ENCODE measurements around the gene HERC3. TPM values are rescaled to one million over a fixed set of nuclear protein-coding genes. Genes with fewer than 3 reads are reported as not detected.

Gene HERC3
- total RNA-seq, 1 experiment from 2014 or later, result 5.5 TPM

DNA sequence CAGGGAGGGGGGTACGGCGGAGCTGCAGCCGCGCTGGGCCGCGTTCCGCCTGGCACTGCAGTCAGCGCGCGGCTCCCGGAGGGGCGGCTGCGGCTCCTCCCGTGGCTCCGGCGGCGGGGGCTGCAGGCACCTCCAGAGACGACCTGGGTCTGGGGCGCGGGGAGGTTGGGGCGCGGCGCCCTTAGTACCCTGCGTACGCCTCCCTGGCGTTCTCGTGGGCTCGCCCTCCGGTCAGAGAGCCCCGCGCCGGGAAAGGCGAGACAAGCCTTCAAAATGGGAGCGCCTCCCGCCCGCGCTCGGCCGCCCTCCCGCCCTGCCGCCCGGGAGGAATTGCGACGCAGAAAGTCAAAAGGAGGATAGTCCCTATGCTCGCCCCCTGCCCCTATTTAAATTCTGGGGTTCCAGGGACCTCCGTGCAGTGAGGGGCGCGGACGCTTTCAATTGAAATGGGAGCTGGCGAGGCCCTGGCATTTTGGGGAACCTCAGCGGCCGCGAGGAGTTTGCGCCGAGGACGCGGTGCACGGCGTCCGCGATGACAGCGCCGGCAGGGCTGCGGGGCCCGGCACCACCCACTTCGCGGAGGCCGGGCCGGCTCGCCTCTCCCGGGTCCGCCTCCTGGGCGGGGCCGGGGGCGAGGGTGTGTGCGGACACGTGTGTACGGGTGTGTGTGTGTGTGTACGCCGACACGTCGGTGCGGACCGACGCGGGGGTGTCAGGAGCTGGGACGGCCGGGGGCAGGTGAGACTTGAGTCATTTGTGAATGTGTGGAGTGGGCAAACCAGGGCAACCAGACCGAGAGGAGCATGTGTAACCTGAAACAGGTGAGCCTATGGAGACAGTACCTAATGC lies 544 bp downstream of the HERC3 start (continued):
- TF ChIP-seq, protein P1, sequence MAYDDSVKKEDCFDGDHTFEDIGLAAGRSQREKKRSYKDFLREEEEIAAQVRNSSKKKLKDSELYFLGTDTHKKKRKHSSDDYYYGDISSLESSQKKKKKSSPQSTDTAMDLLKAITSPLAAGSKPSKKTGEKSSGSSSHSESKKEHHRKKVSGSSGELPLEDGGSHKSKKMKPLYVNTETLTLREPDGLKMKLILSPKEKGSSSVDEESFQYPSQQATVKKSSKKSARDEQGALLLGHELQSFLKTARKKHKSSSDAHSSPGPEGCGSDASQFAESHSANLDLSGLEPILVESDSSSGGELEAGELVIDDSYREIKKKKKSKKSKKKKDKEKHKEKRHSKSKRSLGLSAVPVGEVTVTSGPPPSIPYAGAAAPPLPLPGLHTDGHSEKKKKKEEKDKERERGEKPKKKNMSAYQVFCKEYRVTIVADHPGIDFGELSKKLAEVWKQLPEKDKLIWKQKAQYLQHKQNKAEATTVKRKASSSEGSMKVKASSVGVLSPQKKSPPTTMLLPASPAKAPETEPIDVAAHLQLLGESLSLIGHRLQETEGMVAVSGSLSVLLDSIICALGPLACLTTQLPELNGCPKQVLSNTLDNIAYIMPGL (CRISPR knock-in tag; IDR thresholded peaks at IDR 0.05), result peak; percentile 56
- TF ChIP-seq, protein P2, sequence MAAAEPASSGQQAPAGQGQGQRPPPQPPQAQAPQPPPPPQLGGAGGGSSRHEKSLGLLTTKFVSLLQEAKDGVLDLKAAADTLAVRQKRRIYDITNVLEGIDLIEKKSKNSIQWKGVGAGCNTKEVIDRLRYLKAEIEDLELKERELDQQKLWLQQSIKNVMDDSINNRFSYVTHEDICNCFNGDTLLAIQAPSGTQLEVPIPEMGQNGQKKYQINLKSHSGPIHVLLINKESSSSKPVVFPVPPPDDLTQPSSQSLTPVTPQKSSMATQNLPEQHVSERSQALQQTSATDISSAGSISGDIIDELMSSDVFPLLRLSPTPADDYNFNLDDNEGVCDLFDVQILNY (CRISPR knock-in tag; IDR thresholded peaks at IDR 0.05), result no peak
- peak; percentile 30; the same call in 1 of the 2 replicates for TF ChIP-seq KAT7 (CRISPR knock-in tag; IDR thresholded peaks at IDR 0.05; ENCODE audit: borderline replicate concordance)
- no peak for TF ChIP-seq TCF7 (CRISPR knock-in tag; IDR thresholded peaks at IDR 0.05; ENCODE audit: low read depth)
- TF ChIP-seq, protein P3, sequence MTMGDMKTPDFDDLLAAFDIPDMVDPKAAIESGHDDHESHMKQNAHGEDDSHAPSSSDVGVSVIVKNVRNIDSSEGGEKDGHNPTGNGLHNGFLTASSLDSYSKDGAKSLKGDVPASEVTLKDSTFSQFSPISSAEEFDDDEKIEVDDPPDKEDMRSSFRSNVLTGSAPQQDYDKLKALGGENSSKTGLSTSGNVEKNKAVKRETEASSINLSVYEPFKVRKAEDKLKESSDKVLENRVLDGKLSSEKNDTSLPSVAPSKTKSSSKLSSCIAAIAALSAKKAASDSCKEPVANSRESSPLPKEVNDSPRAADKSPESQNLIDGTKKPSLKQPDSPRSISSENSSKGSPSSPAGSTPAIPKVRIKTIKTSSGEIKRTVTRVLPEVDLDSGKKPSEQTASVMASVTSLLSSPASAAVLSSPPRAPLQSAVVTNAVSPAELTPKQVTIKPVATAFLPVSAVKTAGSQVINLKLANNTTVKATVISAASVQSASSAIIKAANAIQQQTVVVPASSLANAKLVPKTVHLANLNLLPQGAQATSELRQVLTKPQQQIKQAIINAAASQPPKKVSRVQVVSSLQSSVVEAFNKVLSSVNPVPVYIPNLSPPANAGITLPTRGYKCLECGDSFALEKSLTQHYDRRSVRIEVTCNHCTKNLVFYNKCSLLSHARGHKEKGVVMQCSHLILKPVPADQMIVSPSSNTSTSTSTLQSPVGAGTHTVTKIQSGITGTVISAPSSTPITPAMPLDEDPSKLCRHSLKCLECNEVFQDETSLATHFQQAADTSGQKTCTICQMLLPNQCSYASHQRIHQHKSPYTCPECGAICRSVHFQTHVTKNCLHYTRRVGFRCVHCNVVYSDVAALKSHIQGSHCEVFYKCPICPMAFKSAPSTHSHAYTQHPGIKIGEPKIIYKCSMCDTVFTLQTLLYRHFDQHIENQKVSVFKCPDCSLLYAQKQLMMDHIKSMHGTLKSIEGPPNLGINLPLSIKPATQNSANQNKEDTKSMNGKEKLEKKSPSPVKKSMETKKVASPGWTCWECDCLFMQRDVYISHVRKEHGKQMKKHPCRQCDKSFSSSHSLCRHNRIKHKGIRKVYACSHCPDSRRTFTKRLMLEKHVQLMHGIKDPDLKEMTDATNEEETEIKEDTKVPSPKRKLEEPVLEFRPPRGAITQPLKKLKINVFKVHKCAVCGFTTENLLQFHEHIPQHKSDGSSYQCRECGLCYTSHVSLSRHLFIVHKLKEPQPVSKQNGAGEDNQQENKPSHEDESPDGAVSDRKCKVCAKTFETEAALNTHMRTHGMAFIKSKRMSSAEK (CRISPR knock-in tag; IDR thresholded peaks at IDR 0.05; ENCODE audit: borderline replicate concordance), result no peak
- TF ChIP-seq SMAD3 (CRISPR knock-in tag; IDR thresholded peaks at IDR 0.05; ENCODE audit: borderline replicate concordance), result no peak
- no peak for TF ChIP-seq CBFB (CRISPR knock-in tag; IDR thresholded peaks at IDR 0.05; ENCODE audit: low read depth)
- TF ChIP-seq SOX15 (CRISPR knock-in tag; IDR thresholded peaks at IDR 0.05), result no peak
- no peak for TF ChIP-seq SMAD4 (CRISPR knock-in tag; IDR thresholded peaks at IDR 0.05)
- TF ChIP-seq, protein P4, sequence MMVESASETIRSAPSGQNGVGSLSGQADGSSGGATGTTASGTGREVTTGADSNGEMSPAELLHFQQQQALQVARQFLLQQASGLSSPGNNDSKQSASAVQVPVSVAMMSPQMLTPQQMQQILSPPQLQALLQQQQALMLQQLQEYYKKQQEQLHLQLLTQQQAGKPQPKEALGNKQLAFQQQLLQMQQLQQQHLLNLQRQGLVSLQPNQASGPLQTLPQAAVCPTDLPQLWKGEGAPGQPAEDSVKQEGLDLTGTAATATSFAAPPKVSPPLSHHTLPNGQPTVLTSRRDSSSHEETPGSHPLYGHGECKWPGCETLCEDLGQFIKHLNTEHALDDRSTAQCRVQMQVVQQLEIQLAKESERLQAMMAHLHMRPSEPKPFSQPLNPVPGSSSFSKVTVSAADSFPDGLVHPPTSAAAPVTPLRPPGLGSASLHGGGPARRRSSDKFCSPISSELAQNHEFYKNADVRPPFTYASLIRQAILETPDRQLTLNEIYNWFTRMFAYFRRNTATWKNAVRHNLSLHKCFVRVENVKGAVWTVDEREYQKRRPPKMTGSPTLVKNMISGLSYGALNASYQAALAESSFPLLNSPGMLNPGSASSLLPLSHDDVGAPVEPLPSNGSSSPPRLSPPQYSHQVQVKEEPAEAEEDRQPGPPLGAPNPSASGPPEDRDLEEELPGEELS (CRISPR knock-in tag; IDR thresholded peaks at IDR 0.05), result no peak
- TF ChIP-seq, protein P5, sequence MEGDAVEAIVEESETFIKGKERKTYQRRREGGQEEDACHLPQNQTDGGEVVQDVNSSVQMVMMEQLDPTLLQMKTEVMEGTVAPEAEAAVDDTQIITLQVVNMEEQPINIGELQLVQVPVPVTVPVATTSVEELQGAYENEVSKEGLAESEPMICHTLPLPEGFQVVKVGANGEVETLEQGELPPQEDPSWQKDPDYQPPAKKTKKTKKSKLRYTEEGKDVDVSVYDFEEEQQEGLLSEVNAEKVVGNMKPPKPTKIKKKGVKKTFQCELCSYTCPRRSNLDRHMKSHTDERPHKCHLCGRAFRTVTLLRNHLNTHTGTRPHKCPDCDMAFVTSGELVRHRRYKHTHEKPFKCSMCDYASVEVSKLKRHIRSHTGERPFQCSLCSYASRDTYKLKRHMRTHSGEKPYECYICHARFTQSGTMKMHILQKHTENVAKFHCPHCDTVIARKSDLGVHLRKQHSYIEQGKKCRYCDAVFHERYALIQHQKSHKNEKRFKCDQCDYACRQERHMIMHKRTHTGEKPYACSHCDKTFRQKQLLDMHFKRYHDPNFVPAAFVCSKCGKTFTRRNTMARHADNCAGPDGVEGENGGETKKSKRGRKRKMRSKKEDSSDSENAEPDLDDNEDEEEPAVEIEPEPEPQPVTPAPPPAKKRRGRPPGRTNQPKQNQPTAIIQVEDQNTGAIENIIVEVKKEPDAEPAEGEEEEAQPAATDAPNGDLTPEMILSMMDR (IDR thresholded peaks at IDR 0.05), result no peak
- TF ChIP-seq NFYB (CRISPR knock-in tag; conservative IDR thresholded peaks at IDR 0.05; ENCODE audit: low read depth), result no peak
- TF ChIP-seq, protein P6, sequence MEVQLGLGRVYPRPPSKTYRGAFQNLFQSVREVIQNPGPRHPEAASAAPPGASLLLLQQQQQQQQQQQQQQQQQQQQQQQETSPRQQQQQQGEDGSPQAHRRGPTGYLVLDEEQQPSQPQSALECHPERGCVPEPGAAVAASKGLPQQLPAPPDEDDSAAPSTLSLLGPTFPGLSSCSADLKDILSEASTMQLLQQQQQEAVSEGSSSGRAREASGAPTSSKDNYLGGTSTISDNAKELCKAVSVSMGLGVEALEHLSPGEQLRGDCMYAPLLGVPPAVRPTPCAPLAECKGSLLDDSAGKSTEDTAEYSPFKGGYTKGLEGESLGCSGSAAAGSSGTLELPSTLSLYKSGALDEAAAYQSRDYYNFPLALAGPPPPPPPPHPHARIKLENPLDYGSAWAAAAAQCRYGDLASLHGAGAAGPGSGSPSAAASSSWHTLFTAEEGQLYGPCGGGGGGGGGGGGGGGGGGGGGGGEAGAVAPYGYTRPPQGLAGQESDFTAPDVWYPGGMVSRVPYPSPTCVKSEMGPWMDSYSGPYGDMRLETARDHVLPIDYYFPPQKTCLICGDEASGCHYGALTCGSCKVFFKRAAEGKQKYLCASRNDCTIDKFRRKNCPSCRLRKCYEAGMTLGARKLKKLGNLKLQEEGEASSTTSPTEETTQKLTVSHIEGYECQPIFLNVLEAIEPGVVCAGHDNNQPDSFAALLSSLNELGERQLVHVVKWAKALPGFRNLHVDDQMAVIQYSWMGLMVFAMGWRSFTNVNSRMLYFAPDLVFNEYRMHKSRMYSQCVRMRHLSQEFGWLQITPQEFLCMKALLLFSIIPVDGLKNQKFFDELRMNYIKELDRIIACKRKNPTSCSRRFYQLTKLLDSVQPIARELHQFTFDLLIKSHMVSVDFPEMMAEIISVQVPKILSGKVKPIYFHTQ (CRISPR knock-in tag; IDR thresholded peaks at IDR 0.05), result no peak
- TF ChIP-seq, protein P7, sequence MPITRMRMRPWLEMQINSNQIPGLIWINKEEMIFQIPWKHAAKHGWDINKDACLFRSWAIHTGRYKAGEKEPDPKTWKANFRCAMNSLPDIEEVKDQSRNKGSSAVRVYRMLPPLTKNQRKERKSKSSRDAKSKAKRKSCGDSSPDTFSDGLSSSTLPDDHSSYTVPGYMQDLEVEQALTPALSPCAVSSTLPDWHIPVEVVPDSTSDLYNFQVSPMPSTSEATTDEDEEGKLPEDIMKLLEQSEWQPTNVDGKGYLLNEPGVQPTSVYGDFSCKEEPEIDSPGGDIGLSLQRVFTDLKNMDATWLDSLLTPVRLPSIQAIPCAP (CRISPR knock-in tag; IDR thresholded peaks at IDR 0.05), result no peak
- TF ChIP-seq GABPB1 (CRISPR knock-in tag; IDR thresholded peaks at IDR 0.05), result no peak
- no peak for TF ChIP-seq ZNF423 (CRISPR knock-in tag; IDR thresholded peaks at IDR 0.05)
- TF ChIP-seq SP1 (CRISPR knock-in tag; conservative IDR thresholded peaks at IDR 0.05), result peak; percentile 65
- TF ChIP-seq, protein P8, sequence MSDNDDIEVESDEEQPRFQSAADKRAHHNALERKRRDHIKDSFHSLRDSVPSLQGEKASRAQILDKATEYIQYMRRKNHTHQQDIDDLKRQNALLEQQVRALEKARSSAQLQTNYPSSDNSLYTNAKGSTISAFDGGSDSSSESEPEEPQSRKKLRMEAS (CRISPR knock-in tag; IDR thresholded peaks at IDR 0.05), result peak; percentile 64; the same call in 1 of the 2 replicates
- TF ChIP-seq HMGA2 (CRISPR knock-in tag; IDR thresholded peaks at IDR 0.05), result no peak
- TF ChIP-seq, protein P9, sequence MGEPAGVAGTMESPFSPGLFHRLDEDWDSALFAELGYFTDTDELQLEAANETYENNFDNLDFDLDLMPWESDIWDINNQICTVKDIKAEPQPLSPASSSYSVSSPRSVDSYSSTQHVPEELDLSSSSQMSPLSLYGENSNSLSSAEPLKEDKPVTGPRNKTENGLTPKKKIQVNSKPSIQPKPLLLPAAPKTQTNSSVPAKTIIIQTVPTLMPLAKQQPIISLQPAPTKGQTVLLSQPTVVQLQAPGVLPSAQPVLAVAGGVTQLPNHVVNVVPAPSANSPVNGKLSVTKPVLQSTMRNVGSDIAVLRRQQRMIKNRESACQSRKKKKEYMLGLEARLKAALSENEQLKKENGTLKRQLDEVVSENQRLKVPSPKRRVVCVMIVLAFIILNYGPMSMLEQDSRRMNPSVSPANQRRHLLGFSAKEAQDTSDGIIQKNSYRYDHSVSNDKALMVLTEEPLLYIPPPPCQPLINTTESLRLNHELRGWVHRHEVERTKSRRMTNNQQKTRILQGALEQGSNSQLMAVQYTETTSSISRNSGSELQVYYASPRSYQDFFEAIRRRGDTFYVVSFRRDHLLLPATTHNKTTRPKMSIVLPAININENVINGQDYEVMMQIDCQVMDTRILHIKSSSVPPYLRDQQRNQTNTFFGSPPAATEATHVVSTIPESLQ (CRISPR knock-in tag; IDR thresholded peaks at IDR 0.05), result no peak

All from WTC11 (cell line).